Endothelial cell of umbilical vein (primary cell): ENCODE measurements around the gene CPLANE2. TPM values are rescaled to one million over a fixed set of nuclear protein-coding genes. Genes with fewer than 3 reads are reported as not detected.

Experiments used
- BruUV-seq: library from RNA; stranded (reverse); fragments of 400-500 nt; replicated peaks from 2 replicates; lab custom pipeline; 2021; lab: Mats Ljungman, UMichigan
- CTCF ChIA-PET: fragments of 300-600, 350-600 bp; sonication (Branson Sonifier 250); formaldehyde crosslinking; loops from one replicate; lab custom pipeline; 2021; ENCODE audit warnings: antibody characterized with exemption, inconsistent platforms; lab: Charles Lee
- POLR2A ChIA-PET: fragments of 300-600, 350-600 bp; sonication (Branson Sonifier 250); formaldehyde crosslinking; loops from one replicate; lab custom pipeline; 2021; ENCODE audit warnings: antibody characterized with exemption, inconsistent platforms; lab: Charles Lee
- DNase-seq: peaks from one replicate; pipeline ENCODE4 v3.0.0-alpha.2; 2011; ENCODE audit warnings: low read depth, low spot score
- FAIRE-seq: peaks from 2 replicates; lab custom pipeline; 2011; peaks lifted over from hg19 to GRCh38; lab: Jason Lieb, UNC
- H2AFZ ChIP-seq: 2 replicates; pipeline ENCODE4 v1.6.0; 2012; ENCODE audit warnings: low read depth, low read length, control low read depth, inconsistent platforms
- H3K27ac ChIP-seq: 2 replicates; pipeline ENCODE4 v1.5.1; 2011; ENCODE audit warnings: low read depth, mild to moderate bottlenecking, control low read depth, low read length, moderate library complexity; ENCODE audit not compliant: insufficient read depth
- H3K27me3 ChIP-seq, 2 experiments: 2 replicates each; pipeline versions ENCODE4 v1.6.0 to v1.6.1; 2011; ENCODE audit warnings: low read length in 2 of 2, mixed read lengths in 1 of 2; ENCODE audit not compliant: control insufficient read depth in 2 of 2, insufficient read depth in 2 of 2
- H3K36me3 ChIP-seq, 2 experiments: 2 replicates in 1 of 2; 3 replicates in 1 of 2; pipeline ENCODE4 v1.5.1; 2011; ENCODE audit warnings: low read length in 2 of 2, mild to moderate bottlenecking in 1 of 2, moderate library complexity in 1 of 2; ENCODE audit not compliant: control insufficient read depth in 2 of 2, insufficient read depth in 2 of 2; ENCODE audit errors: extremely low read depth in 1 of 2
- H3K4me1 ChIP-seq: 3 replicates; pipeline ENCODE4 v1.5.1; 2011; ENCODE audit warnings: mild to moderate bottlenecking, low read length; ENCODE audit not compliant: control insufficient read depth, insufficient read depth; ENCODE audit errors: extremely low read depth
- H3K4me2 ChIP-seq: 2 replicates; pipeline ENCODE4 v1.6.1; 2011; ENCODE audit warnings: low read length, control low read depth, mixed read lengths; ENCODE audit not compliant: insufficient read depth
- H3K4me3 ChIP-seq, 3 experiments: fragments of 200-600 bp in 1 of 3; sonication (generic), shearing (Covaris generic) in 1 of 3; replicated peaks in 1 of 3; 2 replicates each; pipeline ENCODE4 v1.5.1; 2011 to 2016; ENCODE audit warnings: control low read depth in 3 of 3, low read length in 3 of 3, mild to moderate bottlenecking in 2 of 3, inconsistent platforms in 1 of 3, low read depth in 1 of 3, moderate library complexity in 1 of 3; ENCODE audit not compliant: insufficient read depth in 1 of 3
- H3K79me2 ChIP-seq: 2 replicates; pipeline ENCODE4 v1.6.0; 2012; ENCODE audit warnings: low read length, inconsistent platforms; ENCODE audit not compliant: control insufficient read depth, insufficient read depth
- H3K9ac ChIP-seq: replicated peaks from 2 replicates; pipeline ENCODE3; 2011; ENCODE audit warnings: low read length, control low read depth; ENCODE audit not compliant: insufficient read depth; ENCODE audit errors: extremely low read depth
- H3K9me1 ChIP-seq: replicated peaks from 3 replicates; pipeline ENCODE4 v1.6.0; 2011; ENCODE audit warnings: mild to moderate bottlenecking, low read length; ENCODE audit not compliant: control insufficient read depth, insufficient read depth; ENCODE audit errors: extremely low read depth
- H3K9me3 ChIP-seq: replicated peaks from 2 replicates; pipeline ENCODE4 v1.5.1; 2012; ENCODE audit warnings: low read length, inconsistent platforms; ENCODE audit not compliant: control insufficient read depth, insufficient read depth
- H4K20me1 ChIP-seq: replicated peaks from 2 replicates; pipeline ENCODE3; 2011; ENCODE audit warnings: mild to moderate bottlenecking, low read length; ENCODE audit not compliant: control insufficient read depth, insufficient read depth; ENCODE audit errors: extremely low read depth
- CTCF ChIP-seq, 2 donors: IDR thresholded peaks; 1 replicate in 1 of 2; 2 replicates in 1 of 2; pipeline ENCODE4 v1.5.1; 2011; ENCODE audit warnings: low read length in 2 of 2, mild to moderate bottlenecking in 2 of 2, moderate library complexity in 2 of 2, control low read depth in 1 of 2, inconsistent platforms in 1 of 2, low read depth in 1 of 2; ENCODE audit not compliant: insufficient read depth in 1 of 2; ENCODE audit errors: extremely low read depth in 1 of 2
- EZH2 ChIP-seq: IDR thresholded peaks from 2 replicates; pipeline ENCODE4 v1.6.1; 2012; ENCODE audit warnings: borderline replicate concordance, low read depth, mild to moderate bottlenecking, moderate library complexity, low read length, inconsistent platforms; ENCODE audit not compliant: severe bottlenecking
- FOS ChIP-seq: IDR thresholded peaks from 2 replicates; pipeline ENCODE4 v1.6.1; 2011; ENCODE audit warnings: mild to moderate bottlenecking, low read length, moderate library complexity, borderline replicate concordance; ENCODE audit not compliant: insufficient read depth
- GATA2 ChIP-seq: IDR thresholded peaks from 2 replicates; pipeline ENCODE4 v1.7.0; 2011; ENCODE audit warnings: low read depth, mild to moderate bottlenecking, moderate library complexity, mixed read lengths, low read length; ENCODE audit not compliant: insufficient read length, insufficient read depth
- JUN ChIP-seq: IDR thresholded peaks from 2 replicates; pipeline ENCODE4 v1.6.1; 2011; ENCODE audit warnings: borderline replicate concordance, low read depth; ENCODE audit not compliant: insufficient read length, insufficient read depth
- POLR2A ChIP-seq: IDR thresholded peaks from 2 replicates; pipeline ENCODE4 v1.6.1; 2012; ENCODE audit warnings: low read depth, mild to moderate bottlenecking, control low read depth, low read length
- POLR2AphosphoS5 ChIP-seq: IDR thresholded peaks from 2 replicates; pipeline ENCODE4 v1.6.1; 2012; ENCODE audit warnings: low read depth, mild to moderate bottlenecking, control low read depth, low read length, moderate library complexity; ENCODE audit not compliant: insufficient read depth
- dilution Hi-C: fragments of 300-500 bp; cut with MboI; formaldehyde crosslinking; loops from one replicate; pipeline ENCODE4 v1.15.0; 2019; ENCODE audit warnings: low sequenced_read_pairs; ENCODE audit not compliant: extremely low pct_ligation_motif_present
- intact Hi-C: fragments of 100-400 bp; cut with micrococcal nuclease; formaldehyde crosslinking; loops from one replicate; pipeline ENCODE4 v1.10.0; 2022
- polyA plus RNA-seq, 4 experiments: library from polyadenylated mRNA; depleted of rRNA in 3 of 4; stranded (reverse) in 3 of 4; unstranded in 1 of 4; fragments of >200 nt; gene quantifications; 2 replicates each; pipeline versions ENCODE4 v1.2.1 to v1.2.3, GENCODE V29; 2011 to 2012; ENCODE audit warnings: missing spikeins in 1 of 4
- total RNA-seq: library from RNA; stranded (reverse); gene quantifications from 2 replicates; pipeline ENCODE4 v1.2.3, GENCODE V29; 2021

Gene CPLANE2
- total and polyA plus RNA-seq, 2 donors (not counting 3 experiments of a cell fraction or from before 2014, with no cell fraction given): 3.9 to 4.6 TPM

DNA sequence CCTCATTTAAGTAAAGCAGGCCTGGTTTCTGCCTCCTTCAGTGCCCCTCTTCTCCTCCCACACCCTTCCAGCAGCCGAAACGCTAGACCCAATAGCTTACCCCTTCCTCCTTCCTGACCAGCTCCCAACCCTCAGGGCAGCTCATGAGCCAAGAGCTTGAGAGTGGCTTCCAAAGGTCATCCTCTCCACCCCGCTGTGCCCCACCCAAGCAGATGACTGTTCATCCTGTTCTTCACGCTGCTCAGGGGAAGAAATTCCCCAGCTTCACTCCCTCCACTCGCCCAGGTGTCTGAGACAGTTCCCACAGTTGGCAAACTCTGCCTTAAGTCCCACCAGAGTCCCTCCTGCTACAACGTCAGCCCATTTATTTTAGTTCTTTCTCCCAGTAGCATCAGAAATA is 48.0 kb downstream of the CPLANE2 start:
- Histone ChIP-seq H3K4me1 (peaks cover 5% of the 10 kb centered on the region), H3K9me1 (no peaks in the 10 kb centered on the region), H4K20me1 (no peaks in the 10 kb centered on the region), H3K4me2 (no peak overlapping the region), H3K27me3 (no peaks in the 10 kb centered on the region), H3K9me3 (no peaks in the 10 kb centered on the region), H3K9ac (no peak overlapping the region), H2AFZ (peak overlapping the region; percentile 56), H3K79me2 (no peaks in the 10 kb centered on the region), H3K27ac (no peak overlapping the region), H3K4me3 (no peak overlapping the region), H3K36me3 (no peaks in the 10 kb centered on the region)
- TF ChIP-seq JUN (no peak), GATA2 (no peak), CTCF (IDR thresholded peaks at IDR 0.05; ENCODE audit: extremely low read depth in 1 of 2, insufficient read depth in 1 of 2, low read depth in 1 of 2, low read length in 2 of 2) (no peak), POLR2A (no peak)
- DNase-seq (no peak), FAIRE-seq (no peak)
- intact Hi-C loops (no loop called here), dilution Hi-C loops (no loop called here)
- ChIA-PET CTCF (interaction anchor here (0.9 to 16.2 kb wide), 11 partner anchors 28 to 174 kb away, joined by 3 to 353 read pairs (median 6); partner anchors contain the start of genes EPHA2 and FAM131C), POLR2A (no interaction called here)
- BruUV-seq: no TSS peak

- Histone ChIP-seq H3K4me3 (no peak overlapping the region), H4K20me1 (no peaks in the 10 kb centered on the region), H3K36me3 (no peaks in the 10 kb centered on the region), H2AFZ (no peak overlapping the region), H3K79me2 (no peaks in the 10 kb centered on the region), H3K9ac (no peak overlapping the region), H3K27me3 (no peaks in the 10 kb centered on the region), H3K27ac (no peak overlapping the region), H3K9me1 (no peaks in the 10 kb centered on the region), H3K4me1 (peaks cover 5% of the 10 kb centered on the region), H3K4me2 (no peak overlapping the region), H3K9me3 (no peaks in the 10 kb centered on the region)
- intact Hi-C loops (loop anchor here (1.0 to 2.0 kb wide), 6 partner anchors 32 to 179 kb away; partner anchors contain the start of gene EPHA2), dilution Hi-C loops (no loop called here)
- BruUV-seq: no TSS peak
- DNase-seq: peak; percentile 85
- TF ChIP-seq CTCF (IDR thresholded peaks at IDR 0.05; ENCODE audit: extremely low read depth in 1 of 2, insufficient read depth in 1 of 2, low read depth in 1 of 2, low read length in 2 of 2): peak; percentile 93 to 95
- no peak for TF ChIP-seq GATA2
- TF ChIP-seq EZH2: no peak
- peak; percentile 34 for TF ChIP-seq FOS
- TF ChIP-seq POLR2AphosphoS5: peak; percentile 35
- POLR2A ChIA-PET: no interaction called here
- peak; percentile 88 for FAIRE-seq
- CTCF ChIA-PET: interaction anchor here (0.9 to 16.2 kb wide), 10 partner anchors 34 to 175 kb away, joined by 3 to 353 read pairs (median 10); partner anchors contain the start of genes EPHA2 and FAM131C
Measured at GRCh38 chr1:16187748-16188401, 49.1 kb downstream of the CPLANE2 start.
